Endothelial cell of umbilical vein (primary cell): Measurements from ENCODE around the gene SLC7A6OS. TPM values are rescaled to one million over a fixed set of nuclear protein-coding genes. Genes with fewer than 3 reads are reported as not detected.
A peak's percentile ranks its signal among the peaks of the same experiment; 100 is the strongest.

Source experiments
- BruUV-seq: library from RNA; stranded (reverse); fragments of 400-500 nt; replicated peaks from 2 replicates; lab custom pipeline; 2021; lab: Mats Ljungman, UMichigan
- CTCF ChIA-PET: fragments of 300-600, 350-600 bp; sonication (Branson Sonifier 250); formaldehyde crosslinking; loops from one replicate; lab custom pipeline; 2021; ENCODE audit warnings: antibody characterized with exemption, inconsistent platforms; lab: Charles Lee
- POLR2A ChIA-PET: fragments of 300-600, 350-600 bp; sonication (Branson Sonifier 250); formaldehyde crosslinking; loops from one replicate; lab custom pipeline; 2021; ENCODE audit warnings: antibody characterized with exemption, inconsistent platforms; lab: Charles Lee
- DNase-seq: peaks from one replicate; pipeline ENCODE4 v3.0.0-alpha.2; 2011; ENCODE audit warnings: low read depth, low spot score
- FAIRE-seq: peaks from 2 replicates; lab custom pipeline; 2011; peaks lifted over from hg19 to GRCh38; lab: Jason Lieb, UNC
- H2AFZ ChIP-seq: 2 replicates; pipeline ENCODE4 v1.6.0; 2012; ENCODE audit warnings: low read depth, low read length, control low read depth, inconsistent platforms
- H3K27ac ChIP-seq: 2 replicates; pipeline ENCODE4 v1.5.1; 2011; ENCODE audit warnings: low read depth, mild to moderate bottlenecking, control low read depth, low read length, moderate library complexity; ENCODE audit not compliant: insufficient read depth
- H3K27me3 ChIP-seq, 2 experiments: 2 replicates each; pipeline versions ENCODE4 v1.6.0 to v1.6.1; 2011; ENCODE audit warnings: low read length in 2 of 2, mixed read lengths in 1 of 2; ENCODE audit not compliant: control insufficient read depth in 2 of 2, insufficient read depth in 2 of 2
- H3K36me3 ChIP-seq, 2 experiments: 2 replicates in 1 of 2; 3 replicates in 1 of 2; pipeline ENCODE4 v1.5.1; 2011; ENCODE audit warnings: low read length in 2 of 2, mild to moderate bottlenecking in 1 of 2, moderate library complexity in 1 of 2; ENCODE audit not compliant: control insufficient read depth in 2 of 2, insufficient read depth in 2 of 2; ENCODE audit errors: extremely low read depth in 1 of 2
- H3K4me1 ChIP-seq: 3 replicates; pipeline ENCODE4 v1.5.1; 2011; ENCODE audit warnings: mild to moderate bottlenecking, low read length; ENCODE audit not compliant: control insufficient read depth, insufficient read depth; ENCODE audit errors: extremely low read depth
- H3K4me2 ChIP-seq: 2 replicates; pipeline ENCODE4 v1.6.1; 2011; ENCODE audit warnings: low read length, control low read depth, mixed read lengths; ENCODE audit not compliant: insufficient read depth
- H3K4me3 ChIP-seq, 3 experiments: fragments of 200-600 bp in 1 of 3; sonication (generic), shearing (Covaris generic) in 1 of 3; replicated peaks in 1 of 3; 2 replicates each; pipeline ENCODE4 v1.5.1; 2011 to 2016; ENCODE audit warnings: control low read depth in 3 of 3, low read length in 3 of 3, mild to moderate bottlenecking in 2 of 3, inconsistent platforms in 1 of 3, low read depth in 1 of 3, moderate library complexity in 1 of 3; ENCODE audit not compliant: insufficient read depth in 1 of 3
- H3K79me2 ChIP-seq: 2 replicates; pipeline ENCODE4 v1.6.0; 2012; ENCODE audit warnings: low read length, inconsistent platforms; ENCODE audit not compliant: control insufficient read depth, insufficient read depth
- H3K9ac ChIP-seq: replicated peaks from 2 replicates; pipeline ENCODE3; 2011; ENCODE audit warnings: low read length, control low read depth; ENCODE audit not compliant: insufficient read depth; ENCODE audit errors: extremely low read depth
- H3K9me1 ChIP-seq: replicated peaks from 3 replicates; pipeline ENCODE4 v1.6.0; 2011; ENCODE audit warnings: mild to moderate bottlenecking, low read length; ENCODE audit not compliant: control insufficient read depth, insufficient read depth; ENCODE audit errors: extremely low read depth
- H3K9me3 ChIP-seq: replicated peaks from 2 replicates; pipeline ENCODE4 v1.5.1; 2012; ENCODE audit warnings: low read length, inconsistent platforms; ENCODE audit not compliant: control insufficient read depth, insufficient read depth
- H4K20me1 ChIP-seq: replicated peaks from 2 replicates; pipeline ENCODE3; 2011; ENCODE audit warnings: mild to moderate bottlenecking, low read length; ENCODE audit not compliant: control insufficient read depth, insufficient read depth; ENCODE audit errors: extremely low read depth
- EZH2 ChIP-seq: IDR thresholded peaks from 2 replicates; pipeline ENCODE4 v1.6.1; 2012; ENCODE audit warnings: borderline replicate concordance, low read depth, mild to moderate bottlenecking, moderate library complexity, low read length, inconsistent platforms; ENCODE audit not compliant: severe bottlenecking
- FOS ChIP-seq: IDR thresholded peaks from 2 replicates; pipeline ENCODE4 v1.6.1; 2011; ENCODE audit warnings: mild to moderate bottlenecking, low read length, moderate library complexity, borderline replicate concordance; ENCODE audit not compliant: insufficient read depth
- GATA2 ChIP-seq: IDR thresholded peaks from 2 replicates; pipeline ENCODE4 v1.7.0; 2011; ENCODE audit warnings: low read depth, mild to moderate bottlenecking, moderate library complexity, mixed read lengths, low read length; ENCODE audit not compliant: insufficient read length, insufficient read depth
- JUN ChIP-seq: IDR thresholded peaks from 2 replicates; pipeline ENCODE4 v1.6.1; 2011; ENCODE audit warnings: borderline replicate concordance, low read depth; ENCODE audit not compliant: insufficient read length, insufficient read depth
- POLR2A ChIP-seq: IDR thresholded peaks from 2 replicates; pipeline ENCODE4 v1.6.1; 2012; ENCODE audit warnings: low read depth, mild to moderate bottlenecking, control low read depth, low read length
- POLR2AphosphoS5 ChIP-seq: IDR thresholded peaks from 2 replicates; pipeline ENCODE4 v1.6.1; 2012; ENCODE audit warnings: low read depth, mild to moderate bottlenecking, control low read depth, low read length, moderate library complexity; ENCODE audit not compliant: insufficient read depth
- dilution Hi-C: fragments of 300-500 bp; cut with MboI; formaldehyde crosslinking; loops from one replicate; pipeline ENCODE4 v1.15.0; 2019; ENCODE audit warnings: low sequenced_read_pairs; ENCODE audit not compliant: extremely low pct_ligation_motif_present
- intact Hi-C: fragments of 100-400 bp; cut with micrococcal nuclease; formaldehyde crosslinking; loops from one replicate; pipeline ENCODE4 v1.10.0; 2022
- polyA plus RNA-seq, 4 experiments: library from polyadenylated mRNA; depleted of rRNA in 3 of 4; stranded (reverse) in 3 of 4; unstranded in 1 of 4; fragments of >200 nt; gene quantifications; 2 replicates each; pipeline versions ENCODE4 v1.2.1 to v1.2.3, GENCODE V29; 2011 to 2012; ENCODE audit warnings: missing spikeins in 1 of 4
- total RNA-seq: library from RNA; stranded (reverse); gene quantifications from 2 replicates; pipeline ENCODE4 v1.2.3, GENCODE V29; 2021
- TF ChIP-seq, protein P1 (sequence below), 2 donors: IDR thresholded peaks; 1 replicate in 1 of 2; 2 replicates in 1 of 2; pipeline ENCODE4 v1.5.1; 2011; ENCODE audit warnings: low read length in 2 of 2, mild to moderate bottlenecking in 2 of 2, moderate library complexity in 2 of 2, control low read depth in 1 of 2, inconsistent platforms in 1 of 2, low read depth in 1 of 2; ENCODE audit not compliant: insufficient read depth in 1 of 2; ENCODE audit errors: extremely low read depth in 1 of 2
- TF ChIP-seq, protein P2 (sequence below): IDR thresholded peaks from 2 replicates; pipeline ENCODE4 v1.6.1; 2011; ENCODE audit not compliant: insufficient read depth, insufficient read length

The SLC7A6OS gene
- total and polyA plus RNA-seq, 2 donors (not counting 3 experiments of a cell fraction or from before 2014, with no cell fraction given): 8.3 to 22.9 TPM

DNA sequence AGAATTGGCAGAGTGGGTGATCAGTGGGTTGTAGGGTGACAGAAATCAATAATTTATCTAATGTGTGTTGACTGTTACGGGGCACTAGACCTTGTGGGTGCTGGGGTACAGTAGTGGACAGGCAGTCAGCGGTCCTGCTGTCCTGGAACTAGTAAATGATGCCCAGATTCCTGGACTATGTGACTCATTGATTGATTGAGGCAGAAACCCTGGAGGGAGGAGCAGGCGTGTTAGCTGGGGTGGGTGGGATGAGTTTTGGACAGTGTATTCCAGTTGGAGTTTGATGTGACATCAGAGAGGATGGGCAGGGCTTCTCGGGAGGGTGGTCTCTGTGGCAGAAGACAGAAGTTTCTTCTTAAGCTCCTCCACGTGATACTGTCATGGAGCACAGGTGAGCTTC lies 24.4 kb upstream of the SLC7A6OS start:
- peaks cover 22% of the 10 kb centered on the region for H3K4me1 ChIP-seq
- no peaks in the 10 kb centered on the region for H3K79me2 ChIP-seq
- no peak for FAIRE-seq
- no peak for TF ChIP-seq JUN
- TF ChIP-seq EZH2: no peak
- no peak for TF ChIP-seq POLR2A
- no peak for TF ChIP-seq GATA2
- H3K9ac ChIP-seq: no peak overlapping the region
- no peak overlapping the region for H3K4me2 ChIP-seq
- H3K4me3 ChIP-seq: no peak overlapping the region
- H3K9me3 ChIP-seq: no peaks in the 10 kb centered on the region
- BruUV-seq: no TSS peak
- ChIA-PET POLR2A (no interaction called here), CTCF (interaction anchor here (1.1 kb wide), 1 partner anchor 74 kb away, joined by 4 read pairs; no protein-coding TSS in a partner anchor)
- no peaks in the 10 kb centered on the region for H3K27me3 ChIP-seq
- peaks cover 2 to 22% of the 10 kb centered on the region in 2 experiments for H3K36me3 ChIP-seq
- no peaks in the 10 kb centered on the region for H4K20me1 ChIP-seq
- no peak overlapping the region for H3K27ac ChIP-seq
- no peak for DNase-seq
- no peaks in the 10 kb centered on the region for H3K9me1 ChIP-seq
- H2AFZ ChIP-seq: no peak overlapping the region
- dilution Hi-C loops: no loop called here
- intact Hi-C loops: no loop called here

DNA sequence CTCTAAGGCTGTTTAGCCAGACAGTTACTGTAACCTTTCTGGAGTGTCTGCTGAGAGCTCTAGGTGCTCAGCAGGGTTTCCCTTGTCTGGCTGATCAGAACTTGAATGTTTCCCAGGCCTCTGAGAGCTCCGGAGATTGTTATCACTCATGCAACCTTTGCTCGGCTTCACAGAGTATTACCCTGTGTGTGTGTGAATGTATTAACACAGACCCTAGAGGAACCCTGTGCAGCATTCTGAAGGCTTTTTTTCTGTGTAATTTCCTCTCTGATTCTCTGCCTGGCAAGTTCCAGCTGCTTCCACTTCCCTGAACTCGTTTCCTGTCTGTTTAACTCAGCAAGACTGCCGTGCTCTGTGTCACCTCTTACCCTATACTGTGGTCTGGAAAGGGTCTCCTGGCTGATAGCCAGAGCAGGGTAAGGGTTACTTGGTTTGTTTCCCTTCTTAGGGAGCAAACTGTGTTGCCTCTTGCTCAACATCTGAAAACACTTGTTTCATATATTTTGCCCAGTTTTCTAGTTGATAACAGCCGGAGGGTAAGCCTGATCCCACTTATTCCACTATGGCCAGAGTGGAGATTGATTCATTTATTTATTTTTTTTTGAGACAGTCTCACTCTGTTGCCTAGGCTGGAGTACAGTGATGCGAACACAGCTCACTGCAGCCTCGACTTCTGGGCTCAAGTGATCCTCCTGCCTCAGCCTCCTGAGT lies 21.8 kb upstream of the SLC7A6OS start:
- ChIA-PET CTCF (interaction anchor here (0.7 to 7.0 kb wide), 8 partner anchors 22 to 390 kb away, joined by 3 to 212 read pairs (median 4); partner anchors contain the start of genes PRMT7, SLC7A6 and SLC7A6OS), POLR2A (interaction anchor here (1.3 to 1.5 kb wide), 2 partner anchors 94 to 96 kb away, joined by 3 to 4 read pairs; no protein-coding TSS in a partner anchor)
- Histone ChIP-seq H3K79me2 (no peaks in the 10 kb centered on the region), H3K4me1 (peaks cover 22% of the 10 kb centered on the region), H3K27ac (peak overlapping the region; percentile 95), H3K9me3 (no peaks in the 10 kb centered on the region), H3K4me3 (peak overlapping the region in 1 of 3 experiments; percentile 6), H4K20me1 (no peaks in the 10 kb centered on the region), H3K9ac (peak overlapping the region; percentile 63), H3K36me3 (peaks cover 2 to 3% of the 10 kb centered on the region in 2 experiments), H3K27me3 (no peaks in the 10 kb centered on the region), H2AFZ (no peak overlapping the region), H3K9me1 (no peaks in the 10 kb centered on the region), H3K4me2 (peak overlapping the region; percentile 71)
- DNase-seq (peak; percentile 98), FAIRE-seq (peak; percentile 98)
- intact Hi-C loops: no loop called here
- TF ChIP-seq, protein P1, sequence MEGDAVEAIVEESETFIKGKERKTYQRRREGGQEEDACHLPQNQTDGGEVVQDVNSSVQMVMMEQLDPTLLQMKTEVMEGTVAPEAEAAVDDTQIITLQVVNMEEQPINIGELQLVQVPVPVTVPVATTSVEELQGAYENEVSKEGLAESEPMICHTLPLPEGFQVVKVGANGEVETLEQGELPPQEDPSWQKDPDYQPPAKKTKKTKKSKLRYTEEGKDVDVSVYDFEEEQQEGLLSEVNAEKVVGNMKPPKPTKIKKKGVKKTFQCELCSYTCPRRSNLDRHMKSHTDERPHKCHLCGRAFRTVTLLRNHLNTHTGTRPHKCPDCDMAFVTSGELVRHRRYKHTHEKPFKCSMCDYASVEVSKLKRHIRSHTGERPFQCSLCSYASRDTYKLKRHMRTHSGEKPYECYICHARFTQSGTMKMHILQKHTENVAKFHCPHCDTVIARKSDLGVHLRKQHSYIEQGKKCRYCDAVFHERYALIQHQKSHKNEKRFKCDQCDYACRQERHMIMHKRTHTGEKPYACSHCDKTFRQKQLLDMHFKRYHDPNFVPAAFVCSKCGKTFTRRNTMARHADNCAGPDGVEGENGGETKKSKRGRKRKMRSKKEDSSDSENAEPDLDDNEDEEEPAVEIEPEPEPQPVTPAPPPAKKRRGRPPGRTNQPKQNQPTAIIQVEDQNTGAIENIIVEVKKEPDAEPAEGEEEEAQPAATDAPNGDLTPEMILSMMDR (IDR thresholded peaks at IDR 0.05; ENCODE audit: extremely low read depth in 1 of 2, insufficient read depth in 1 of 2, low read depth in 1 of 2, low read length in 2 of 2): no peak
- peak; percentile 44 for TF ChIP-seq FOS
- peak; percentile 66 for TF ChIP-seq POLR2AphosphoS5
- peak; percentile 99 for TF ChIP-seq GATA2
- TF ChIP-seq, protein P2, sequence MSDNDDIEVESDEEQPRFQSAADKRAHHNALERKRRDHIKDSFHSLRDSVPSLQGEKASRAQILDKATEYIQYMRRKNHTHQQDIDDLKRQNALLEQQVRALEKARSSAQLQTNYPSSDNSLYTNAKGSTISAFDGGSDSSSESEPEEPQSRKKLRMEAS: no peak
- TF ChIP-seq JUN: peak; percentile 48
- no TSS peak for BruUV-seq
- dilution Hi-C loops: no loop called here
